RWPE2 (cell line): Measurements from ENCODE around the gene PCDH1.

ENCODE experiments used
- ATAC-seq: fragments of 200-7000 bp; cut with Tn5 transposase; 3 replicates; pipeline ENCODE4 v1.9.1; 2021; ENCODE audit warnings: low read depth
- DNase-seq: peaks from one replicate; pipeline ENCODE4 v3.0.0-alpha.2; 2020; ENCODE audit warnings: low spot score
- H3K27ac ChIP-seq: fragments of 450-650 bp; 2 replicates; pipeline ENCODE4 v1.5.1; 2017; ENCODE audit warnings: mild to moderate bottlenecking; ENCODE audit not compliant: poor library complexity, severe bottlenecking
- H3K27me3 ChIP-seq: fragments of 250-450 bp; sonication (Bioruptor Pico); 2 replicates; pipeline ENCODE4 v1.5.1; 2021; ENCODE audit warnings: mild to moderate bottlenecking, moderate library complexity; ENCODE audit not compliant: insufficient read depth, poor library complexity, severe bottlenecking
- H3K36me3 ChIP-seq: fragments of 250-450 bp; sonication (Bioruptor Pico); 2 replicates; pipeline ENCODE4 v1.5.1; 2020; ENCODE audit warnings: low read depth, mild to moderate bottlenecking, moderate library complexity
- H3K4me1 ChIP-seq: fragments of 250-450 bp; sonication (Bioruptor Pico); 2 replicates; pipeline ENCODE4 v1.5.1; 2021; ENCODE audit warnings: mild to moderate bottlenecking, moderate library complexity; ENCODE audit not compliant: insufficient read depth, poor library complexity, severe bottlenecking
- H3K4me3 ChIP-seq: fragments of 250-450 bp; sonication (Bioruptor Pico); 2 replicates; pipeline ENCODE4 v1.5.1; 2021; ENCODE audit warnings: mild to moderate bottlenecking, moderate library complexity; ENCODE audit not compliant: severe bottlenecking
- H3K9me3 ChIP-seq: fragments of 250-450 bp; sonication (Bioruptor Pico); 2 replicates; pipeline ENCODE4 v1.5.1; 2021; ENCODE audit warnings: mild to moderate bottlenecking, moderate library complexity; ENCODE audit not compliant: severe bottlenecking
- CTCF ChIP-seq: fragments of 450-650 bp; IDR thresholded peaks from one replicate; pipeline ENCODE4 v1.5.1; 2017; ENCODE audit warnings: mild to moderate bottlenecking, moderate library complexity; ENCODE audit not compliant: poor library complexity, severe bottlenecking

Gene PCDH1

GRCh38 chr5:141869514-141869913, 8.7 kb downstream of the PCDH1 start:
- Histone ChIP-seq H3K36me3 (peaks cover 30% of the 10 kb centered on the region), H3K4me3 (no peak overlapping the region), H3K4me1 (peaks cover 27% of the 10 kb centered on the region), H3K27ac (peak overlapping the region; percentile 43), H3K27me3 (no peaks in the 10 kb centered on the region), H3K9me3 (no peaks in the 10 kb centered on the region)
- DNase-seq (peak; percentile 82), ATAC-seq (peak; percentile 61)
- TF ChIP-seq CTCF, result no peak

GRCh38 chr5:141869040-141869439, 9.2 kb downstream of the PCDH1 start:
- no peak for TF ChIP-seq CTCF
- Histone ChIP-seq H3K4me1 (peaks cover 27% of the 10 kb centered on the region), H3K27me3 (no peaks in the 10 kb centered on the region), H3K4me3 (no peak overlapping the region), H3K9me3 (no peaks in the 10 kb centered on the region), H3K36me3 (peaks cover 35% of the 10 kb centered on the region), H3K27ac (peak overlapping the region; percentile 43)
- ATAC-seq (no peak), DNase-seq (no peak)

- H3K9me3 ChIP-seq, result no peaks in the 10 kb centered on the region
- no peaks in the 10 kb centered on the region for H3K27me3 ChIP-seq
- H3K27ac ChIP-seq, result no peak overlapping the region
- H3K4me1 ChIP-seq, result peaks cover 27% of the 10 kb centered on the region
- ATAC-seq (no peak), DNase-seq (no peak)
- H3K36me3 ChIP-seq, result peaks cover 40% of the 10 kb centered on the region
- no peak overlapping the region for H3K4me3 ChIP-seq
- TF ChIP-seq CTCF, result no peak
Observed at GRCh38 chr5:141868541-141868940, 9.7 kb downstream of the PCDH1 start.

- H3K36me3 ChIP-seq, result peaks cover 41% of the 10 kb centered on the region
- no peak overlapping the region for H3K27ac ChIP-seq
- H3K4me1 ChIP-seq, result peaks cover 27% of the 10 kb centered on the region
- TF ChIP-seq CTCF, result no peak
- no peaks in the 10 kb centered on the region for H3K9me3 ChIP-seq
- no peak for DNase-seq
- no peak for ATAC-seq
- H3K27me3 ChIP-seq, result no peaks in the 10 kb centered on the region
- H3K4me3 ChIP-seq, result no peak overlapping the region
Observed at GRCh38 chr5:141867651-141868050, 10.6 kb downstream of the PCDH1 start.

GRCh38 chr5:141867139-141867538, 11.1 kb downstream of the PCDH1 start:
- no peaks in the 10 kb centered on the region for H3K27me3 ChIP-seq
- H3K4me3 ChIP-seq, result no peak overlapping the region
- H3K4me1 ChIP-seq, result peaks cover 27% of the 10 kb centered on the region
- ATAC-seq (no peak), DNase-seq (no peak)
- H3K36me3 ChIP-seq, result peaks cover 41% of the 10 kb centered on the region
- no peak for TF ChIP-seq CTCF
- H3K9me3 ChIP-seq, result no peaks in the 10 kb centered on the region
- no peak overlapping the region for H3K27ac ChIP-seq
